GM21526 (cell line): ENCODE data around the gene NCAM1.

ENCODE experiments used
- ATAC-seq: cut with Tn5 transposase; IDR thresholded peaks from one replicate; pipeline ENCODE4 v1.9.1; 2021; ENCODE audit warnings: moderate library complexity; ENCODE audit not compliant: unreplicated experiment, low FRiP score

The NCAM1 gene

GRCh38 chr11:113193016-113193415 is 231.8 kb downstream of the NCAM1 start:
- ATAC-seq: no peak

GRCh38 chr11:113193946-113194345 is 232.7 kb downstream of the NCAM1 start:
- no peak for ATAC-seq

GRCh38 chr11:113195728-113196127 is 234.5 kb downstream of the NCAM1 start:
- no peak for ATAC-seq

GRCh38 chr11:113197446-113197845 is 236.2 kb downstream of the NCAM1 start:
- no peak for ATAC-seq

GRCh38 chr11:113198972-113199661 is 237.9 kb downstream of the NCAM1 start:
- no peak for ATAC-seq

GRCh38 chr11:113199866-113200265 is 238.6 kb downstream of the NCAM1 start:
- ATAC-seq: no peak

GRCh38 chr11:113201054-113201818 is 240.0 kb downstream of the NCAM1 start:
- no peak for ATAC-seq

GRCh38 chr11:113202431-113202830 is 241.2 kb downstream of the NCAM1 start:
- ATAC-seq: no peak

- no peak for ATAC-seq
Measured at GRCh38 chr11:113203141-113203753, 242.0 kb downstream of the NCAM1 start.

GRCh38 chr11:113204280-113204679 is 243.1 kb downstream of the NCAM1 start:
- ATAC-seq: no peak

GRCh38 chr11:113213549-113213948 is 252.3 kb downstream of the NCAM1 start:
- ATAC-seq: no peak

GRCh38 chr11:113222241-113222640 is 261.0 kb downstream of the NCAM1 start:
- no peak for ATAC-seq

GRCh38 chr11:113234888-113235287 is 273.7 kb downstream of the NCAM1 start:
- ATAC-seq: no peak

GRCh38 chr11:113237261-113237660 is 276.0 kb downstream of the NCAM1 start:
- ATAC-seq: no peak

GRCh38 chr11:113238721-113239120 is 277.5 kb downstream of the NCAM1 start:
- ATAC-seq: no peak

GRCh38 chr11:113240389-113240788 is 279.2 kb downstream of the NCAM1 start:
- no peak for ATAC-seq

GRCh38 chr11:113240790-113241635 is 279.8 kb downstream of the NCAM1 start:
- no peak for ATAC-seq

- no peak for ATAC-seq
Measured at GRCh38 chr11:113241636-113242054, 280.4 kb downstream of the NCAM1 start.

- no peak for ATAC-seq
Measured at GRCh38 chr11:113242060-113242459, 280.8 kb downstream of the NCAM1 start.

GRCh38 chr11:113242767-113243397 is 281.7 kb downstream of the NCAM1 start:
- ATAC-seq: no peak
